ENCODE measurements around the gene EVA1C. TPM values are rescaled to one million over a fixed set of nuclear protein-coding genes. Genes with fewer than 3 reads are reported as not detected.
A peak's percentile ranks its signal among the peaks of the same experiment; 100 is the strongest.
"Not testable (repeated sequence)": the region's sequence is repeated elsewhere in the genome, so short reads cannot be mapped to it uniquely, and the experiment has no call there.

The EVA1C gene
- total RNA-seq, 1 experiment from 2014 or later: 29.3 TPM

DNA sequence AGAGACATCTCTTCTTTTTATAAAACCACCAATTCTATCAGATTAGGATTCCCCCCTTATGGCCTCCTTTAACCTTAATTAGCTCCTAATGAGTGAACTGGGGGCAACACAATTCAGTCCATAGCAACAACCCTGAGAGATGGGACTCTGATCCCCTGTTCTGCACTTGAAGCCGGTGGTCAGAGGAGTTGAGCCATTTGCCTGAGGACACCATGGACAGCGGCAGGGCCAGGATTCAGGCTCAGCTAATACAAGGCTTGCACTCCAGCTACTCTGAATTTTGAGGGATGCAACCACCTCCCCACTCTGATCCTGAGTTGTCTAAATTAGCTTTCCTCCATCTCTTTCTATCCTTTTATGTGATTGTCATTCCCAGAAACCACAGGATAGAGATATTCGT, 93.3 kb downstream of the EVA1C start:
- H3K27me3 ChIP-seq (ENCODE audit: insufficient read depth, low read length); H3K4me2 ChIP-seq (ENCODE audit: low read length); BruUV-seq (replicated peaks); H3K27ac ChIP-seq (ENCODE audit: low read depth, low read length); H3K4me1 ChIP-seq (ENCODE audit: control insufficient read depth in 1 of 2, insufficient read depth in 2 of 2, low read length in 2 of 2); DNase-seq (ENCODE audit: low read depth, low spot score); RAD21 ChIA-PET (ENCODE audit: low non-redundant PET in 1 of 2, low total read pairs in 2 of 2, uncharacterized antibody in 2 of 2, unreplicated experiment in 2 of 2); CTCF ChIA-PET; POLR2A ChIA-PET; intact Hi-C loops (cut with micrococcal nuclease); H3K4me3 ChIP-seq (replicated peaks in 1 of 2; ENCODE audit: low read depth in 1 of 2, low read length in 2 of 2); ATAC-seq; H3K79me2 ChIP-seq (ENCODE audit: insufficient read depth, low read length); H3K9ac ChIP-seq (ENCODE audit: low read length); H2AFZ ChIP-seq (ENCODE audit: low read depth, low read length, poor library complexity, severe bottlenecking); H4K20me1 ChIP-seq (ENCODE audit: insufficient read depth); H3K9me2 ChIP-seq (ENCODE audit: insufficient read depth); H3K9me3 ChIP-seq (ENCODE audit: control insufficient read depth in 1 of 2, insufficient read depth in 1 of 2, low read depth in 1 of 2, low read length in 2 of 2): not testable (repeated sequence)
- TF ChIP-seq, protein P1, sequence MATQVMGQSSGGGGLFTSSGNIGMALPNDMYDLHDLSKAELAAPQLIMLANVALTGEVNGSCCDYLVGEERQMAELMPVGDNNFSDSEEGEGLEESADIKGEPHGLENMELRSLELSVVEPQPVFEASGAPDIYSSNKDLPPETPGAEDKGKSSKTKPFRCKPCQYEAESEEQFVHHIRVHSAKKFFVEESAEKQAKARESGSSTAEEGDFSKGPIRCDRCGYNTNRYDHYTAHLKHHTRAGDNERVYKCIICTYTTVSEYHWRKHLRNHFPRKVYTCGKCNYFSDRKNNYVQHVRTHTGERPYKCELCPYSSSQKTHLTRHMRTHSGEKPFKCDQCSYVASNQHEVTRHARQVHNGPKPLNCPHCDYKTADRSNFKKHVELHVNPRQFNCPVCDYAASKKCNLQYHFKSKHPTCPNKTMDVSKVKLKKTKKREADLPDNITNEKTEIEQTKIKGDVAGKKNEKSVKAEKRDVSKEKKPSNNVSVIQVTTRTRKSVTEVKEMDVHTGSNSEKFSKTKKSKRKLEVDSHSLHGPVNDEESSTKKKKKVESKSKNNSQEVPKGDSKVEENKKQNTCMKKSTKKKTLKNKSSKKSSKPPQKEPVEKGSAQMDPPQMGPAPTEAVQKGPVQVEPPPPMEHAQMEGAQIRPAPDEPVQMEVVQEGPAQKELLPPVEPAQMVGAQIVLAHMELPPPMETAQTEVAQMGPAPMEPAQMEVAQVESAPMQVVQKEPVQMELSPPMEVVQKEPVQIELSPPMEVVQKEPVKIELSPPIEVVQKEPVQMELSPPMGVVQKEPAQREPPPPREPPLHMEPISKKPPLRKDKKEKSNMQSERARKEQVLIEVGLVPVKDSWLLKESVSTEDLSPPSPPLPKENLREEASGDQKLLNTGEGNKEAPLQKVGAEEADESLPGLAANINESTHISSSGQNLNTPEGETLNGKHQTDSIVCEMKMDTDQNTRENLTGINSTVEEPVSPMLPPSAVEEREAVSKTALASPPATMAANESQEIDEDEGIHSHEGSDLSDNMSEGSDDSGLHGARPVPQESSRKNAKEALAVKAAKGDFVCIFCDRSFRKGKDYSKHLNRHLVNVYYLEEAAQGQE (IDR thresholded peaks at IDR 0.05; ENCODE audit: low read depth): peak; percentile 23
- H3K36me3 ChIP-seq (ENCODE audit: control insufficient read depth in 1 of 2, insufficient read depth in 2 of 2, low read length in 2 of 2): peaks cover 0 to 21% of the 10 kb centered on the region in 2 experiments; a peak in 1 of 4 replicates

DNA sequence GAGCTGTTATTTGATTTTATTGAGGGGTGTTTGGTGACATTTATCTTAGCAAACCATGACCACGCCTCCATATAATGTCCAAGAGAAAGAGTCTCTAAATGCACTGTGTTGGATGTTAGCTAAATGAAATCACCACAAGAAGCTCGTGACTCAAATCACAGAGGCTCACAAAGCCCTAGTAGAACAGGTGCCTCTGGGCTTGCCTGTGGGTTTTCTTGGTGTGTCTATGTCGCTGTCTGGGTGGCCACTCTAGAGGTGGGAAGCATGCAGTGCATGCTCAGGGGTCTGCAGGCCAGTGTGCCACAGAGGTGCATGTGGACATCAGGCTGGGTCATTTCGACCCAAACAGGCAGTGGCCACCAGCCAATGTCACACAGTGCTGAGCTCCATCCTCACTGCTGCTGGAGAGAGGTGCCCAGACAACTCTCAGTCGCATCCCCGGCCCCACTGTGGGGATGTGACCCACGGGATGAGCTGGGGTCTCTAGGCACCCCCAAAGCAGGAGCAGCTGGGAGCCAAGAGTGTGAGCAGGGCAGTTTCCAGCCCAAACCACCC, 94.0 kb downstream of the EVA1C start:
- H3K9ac ChIP-seq (ENCODE audit: low read length); CTCF ChIA-PET; H3K4me1 ChIP-seq (ENCODE audit: control insufficient read depth in 1 of 2, insufficient read depth in 2 of 2, low read length in 2 of 2); H3K9me2 ChIP-seq (ENCODE audit: insufficient read depth); DNase-seq (ENCODE audit: low read depth, low spot score); H3K79me2 ChIP-seq (ENCODE audit: insufficient read depth, low read length); intact Hi-C loops (cut with micrococcal nuclease); POLR2A ChIA-PET; ATAC-seq; H3K4me2 ChIP-seq (ENCODE audit: low read length); H3K27ac ChIP-seq (ENCODE audit: low read depth, low read length); BruUV-seq (replicated peaks); H4K20me1 ChIP-seq (ENCODE audit: insufficient read depth); RAD21 ChIA-PET (ENCODE audit: low non-redundant PET in 1 of 2, low total read pairs in 2 of 2, uncharacterized antibody in 2 of 2, unreplicated experiment in 2 of 2); H3K9me3 ChIP-seq (ENCODE audit: control insufficient read depth in 1 of 2, insufficient read depth in 1 of 2, low read depth in 1 of 2, low read length in 2 of 2); H2AFZ ChIP-seq (ENCODE audit: low read depth, low read length, poor library complexity, severe bottlenecking); H3K4me3 ChIP-seq (replicated peaks in 1 of 2; ENCODE audit: low read depth in 1 of 2, low read length in 2 of 2); H3K27me3 ChIP-seq (ENCODE audit: insufficient read depth, low read length): not testable (repeated sequence)
- H3K36me3 ChIP-seq (ENCODE audit: control insufficient read depth in 1 of 2, insufficient read depth in 2 of 2, low read length in 2 of 2): peaks cover 0 to 21% of the 10 kb centered on the region in 2 experiments; a peak in 1 of 4 replicates

Data from HCT116 (cell line).